Activated CD8-positive, alpha-beta memory T cell treated with anti-CD3 and anti-CD28 coated beads, Interleukin-2, amount 50 U/mL, for 4 hours (primary cell): ENCODE results near the gene RPS6KL1.
A peak's percentile ranks its signal among the peaks of the same experiment; 100 is the strongest.

Experiments
- DNase-seq: peaks from one replicate; pipeline ENCODE4 v3.0.0-alpha.2; 2020

Gene RPS6KL1

GRCh38 chr14:74910556-74910955, 12.5 kb downstream of the RPS6KL1 start:
- DNase-seq: no peak

GRCh38 chr14:74909911-74910310, 13.1 kb downstream of the RPS6KL1 start:
- no peak for DNase-seq

DNA sequence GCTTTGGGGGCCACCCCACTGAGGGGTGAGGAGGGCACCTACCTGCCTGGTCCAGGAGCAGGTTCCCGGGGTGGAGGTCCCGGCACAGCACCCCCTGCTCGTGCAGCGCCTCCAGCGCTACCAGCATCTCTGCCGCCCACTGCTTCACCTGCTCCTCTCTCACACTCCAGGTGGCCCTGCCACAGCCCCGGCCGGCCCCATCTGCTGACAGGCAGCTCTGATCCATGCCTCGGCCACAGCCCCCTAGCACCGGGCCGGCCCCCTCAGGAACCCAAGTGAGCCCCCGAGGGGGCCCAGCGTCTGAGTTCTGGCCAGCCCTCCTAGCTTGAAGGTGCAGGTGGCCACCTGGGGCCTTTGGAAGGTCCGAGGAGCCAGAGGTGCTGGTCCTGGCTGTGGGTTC, 13.6 kb downstream of the RPS6KL1 start:
- no peak for DNase-seq

DNA sequence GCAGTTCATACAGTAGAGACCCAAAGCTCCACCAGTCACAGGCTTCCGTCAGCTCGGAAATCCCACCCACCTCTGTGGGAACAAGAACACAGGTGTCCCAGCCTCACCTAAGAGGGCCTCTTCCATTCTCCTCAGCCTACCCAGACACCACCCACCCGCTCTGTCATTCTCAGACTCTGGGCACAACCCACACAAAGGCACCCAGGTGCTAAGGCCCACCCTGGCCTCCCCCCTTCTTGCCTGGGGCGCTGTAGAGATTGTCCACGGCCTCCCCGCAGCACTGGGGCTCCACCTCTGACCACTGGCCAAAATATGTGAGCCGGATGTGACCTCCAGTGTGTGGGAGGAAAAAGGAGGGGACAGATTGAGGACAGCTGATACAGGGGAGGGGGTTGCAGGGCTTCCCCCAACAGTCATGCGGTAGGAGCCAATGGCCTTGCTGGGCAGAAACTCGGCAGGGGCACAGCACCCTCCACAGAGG, 14.2 kb downstream of the RPS6KL1 start:
- DNase-seq: no peak

DNA sequence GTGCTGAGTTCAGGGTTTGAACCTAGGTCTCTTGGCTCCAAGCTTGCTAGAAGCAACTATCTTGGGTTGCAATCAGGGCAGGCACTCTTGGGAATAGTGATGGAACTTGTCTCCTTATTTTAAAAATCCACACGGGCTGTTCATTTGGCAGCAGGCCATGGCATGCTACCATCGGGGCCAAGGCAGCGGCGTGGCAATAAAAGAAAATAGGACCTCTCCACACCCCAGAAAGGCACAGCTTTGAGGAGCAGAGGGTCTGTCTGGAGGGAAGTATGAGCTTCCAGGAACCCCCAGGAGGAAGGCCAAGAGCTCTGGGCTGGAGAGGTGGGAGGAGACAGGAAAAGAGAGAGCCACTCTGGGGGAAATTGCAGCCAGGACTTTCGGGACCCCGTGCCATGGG, 15.3 kb downstream of the RPS6KL1 start:
- DNase-seq: no peak

DNA sequence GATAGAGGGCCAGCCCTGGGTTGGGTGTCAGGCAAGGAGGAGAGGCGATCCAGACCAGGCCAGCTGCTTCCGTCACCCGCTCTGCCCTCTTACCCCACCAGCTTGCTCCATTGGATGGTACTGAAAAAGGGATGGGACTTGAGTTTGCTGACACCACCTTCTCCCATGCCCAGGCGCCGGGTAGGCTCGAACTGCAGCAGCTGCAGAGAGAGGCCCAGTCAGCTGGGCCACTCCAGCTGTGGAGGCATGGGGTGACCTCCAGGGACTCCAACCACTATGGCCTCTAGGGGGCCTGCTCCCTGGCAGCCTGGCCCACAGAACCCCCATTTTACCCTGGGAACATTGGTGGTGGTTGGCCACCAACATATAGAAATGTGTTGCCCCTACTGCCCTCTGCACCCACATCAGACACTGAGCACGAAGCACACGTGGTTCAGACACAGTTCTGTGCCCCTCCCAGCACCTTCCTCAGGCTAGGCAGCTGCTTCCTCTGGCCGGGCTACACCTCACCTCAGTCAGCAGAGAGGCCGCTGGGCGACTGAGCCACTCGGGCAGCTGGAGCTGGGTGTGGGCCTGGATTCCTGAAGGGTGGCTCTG, 16.0 kb downstream of the RPS6KL1 start:
- no peak for DNase-seq

DNA sequence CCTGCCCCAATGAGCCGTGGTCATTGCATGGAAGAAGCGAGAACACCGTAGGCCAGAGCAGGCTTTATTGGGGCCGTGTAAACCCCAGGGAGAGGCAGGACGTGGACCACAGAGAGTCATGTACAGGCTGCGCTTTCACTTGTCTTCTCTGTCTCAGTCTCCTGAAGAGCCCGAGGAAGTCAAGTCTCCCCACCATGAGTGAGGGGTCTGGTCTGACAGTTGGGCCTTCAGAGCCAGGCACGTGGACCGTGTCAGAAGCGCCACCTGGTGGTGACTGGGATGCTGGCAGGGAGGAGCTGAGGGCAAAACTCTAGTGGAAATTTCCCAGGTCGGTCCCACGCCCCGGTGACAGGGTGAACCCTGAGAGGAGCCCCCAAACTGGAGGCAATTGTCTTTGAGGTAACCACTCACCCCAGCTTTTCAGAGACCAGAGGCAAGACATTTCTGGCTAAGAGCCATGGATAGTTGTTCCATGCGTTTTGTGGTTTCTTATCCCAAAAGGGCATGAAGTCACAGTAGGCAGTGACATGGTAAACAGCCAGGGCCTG, 17.4 kb downstream of the RPS6KL1 start:
- DNase-seq: peak; percentile 85

GRCh38 chr14:74904635-74905503, 18.2 kb downstream of the RPS6KL1 start:
- no peak for DNase-seq

GRCh38 chr14:74902941-74903705, 19.9 kb downstream of the RPS6KL1 start:
- DNase-seq: no peak

DNA sequence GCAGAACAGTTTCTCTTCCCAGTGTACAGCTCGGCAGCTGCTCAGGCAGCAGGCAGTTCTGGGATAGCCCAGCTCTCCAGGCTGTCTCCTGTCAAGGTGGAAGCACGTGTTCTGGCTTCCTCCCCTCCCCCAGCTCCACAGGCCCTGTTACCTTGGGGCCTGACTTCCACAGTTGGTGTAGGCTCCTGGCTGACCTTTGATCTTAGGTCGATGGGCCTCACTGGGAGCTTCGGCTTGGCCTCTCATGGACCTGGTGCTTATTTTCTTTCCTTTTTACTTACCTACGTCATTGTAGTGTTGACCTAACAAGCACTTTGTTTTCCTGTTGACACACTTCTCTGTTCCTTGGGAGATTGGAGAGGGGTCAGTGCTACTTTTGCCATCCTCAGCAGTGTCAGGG, 24.4 kb downstream of the RPS6KL1 start:
- no peak for DNase-seq

DNA sequence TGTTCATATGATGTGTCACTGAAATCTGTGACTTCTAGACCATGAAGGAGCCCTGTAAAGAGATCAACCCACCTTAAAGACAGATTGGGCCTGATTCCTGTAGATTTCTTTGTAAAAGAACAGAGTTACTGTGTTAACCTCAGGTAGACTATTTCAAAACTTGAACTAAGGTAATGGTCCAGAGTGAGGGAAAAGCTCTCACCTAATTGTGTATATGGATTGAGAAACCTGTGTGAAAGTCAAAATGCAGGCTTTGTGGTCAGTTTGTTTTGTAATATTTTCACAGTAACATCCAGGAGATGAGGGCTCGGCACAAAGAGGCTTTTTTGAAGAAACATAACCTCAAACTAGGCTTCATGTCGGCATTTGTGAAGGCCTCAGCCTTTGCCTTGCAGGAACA, 25.0 kb downstream of the RPS6KL1 start:
- no peak for DNase-seq

DNA sequence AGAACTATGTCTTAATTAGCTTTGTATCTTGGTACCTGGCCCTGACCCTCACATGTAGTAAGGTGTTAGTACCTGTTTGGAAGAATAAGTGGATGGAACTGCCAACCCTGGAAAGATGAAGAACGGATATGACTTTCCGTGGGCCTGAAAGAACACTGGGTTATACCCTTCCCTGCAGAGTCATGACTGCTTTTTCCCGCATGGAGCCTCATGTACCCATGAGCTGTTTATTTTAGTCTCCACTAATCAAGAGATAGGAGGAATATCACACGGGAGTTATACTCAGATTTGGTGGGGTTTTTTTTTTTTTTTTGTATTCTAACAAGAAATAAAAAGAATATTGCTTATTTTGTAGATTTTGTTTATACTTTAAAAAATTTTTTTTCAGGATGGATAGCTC, 25.4 kb downstream of the RPS6KL1 start:
- DNase-seq: no peak

GRCh38 chr14:74896400-74896799, 26.7 kb downstream of the RPS6KL1 start:
- DNase-seq: no peak

GRCh38 chr14:74893614-74894091, 29.4 kb downstream of the RPS6KL1 start:
- no peak for DNase-seq

DNA sequence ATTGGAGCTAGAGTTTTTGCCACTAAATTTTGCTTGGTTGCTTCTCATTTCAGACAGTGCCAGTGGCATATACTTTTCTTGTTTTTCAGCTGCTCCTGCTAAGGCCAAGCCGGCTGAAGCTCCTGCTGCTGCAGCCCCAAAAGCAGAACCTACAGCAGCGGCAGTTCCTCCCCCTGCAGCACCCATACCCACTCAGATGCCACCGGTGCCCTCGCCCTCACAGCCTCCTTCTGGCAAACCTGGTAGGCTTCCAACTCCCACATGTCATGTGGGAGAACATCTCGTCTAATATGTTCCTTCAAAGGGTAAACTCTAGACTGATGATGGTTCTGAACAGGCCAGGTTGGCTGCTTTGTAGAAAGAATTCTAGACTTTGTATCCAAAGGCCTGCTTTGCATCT, 30.3 kb downstream of the RPS6KL1 start:
- DNase-seq: no peak

GRCh38 chr14:74891870-74892269, 31.2 kb downstream of the RPS6KL1 start:
- DNase-seq: no peak

- DNase-seq: no peak
These were observed 32.8 kb downstream of the RPS6KL1 start for GRCh38 chr14:74890262-74890661.

DNA sequence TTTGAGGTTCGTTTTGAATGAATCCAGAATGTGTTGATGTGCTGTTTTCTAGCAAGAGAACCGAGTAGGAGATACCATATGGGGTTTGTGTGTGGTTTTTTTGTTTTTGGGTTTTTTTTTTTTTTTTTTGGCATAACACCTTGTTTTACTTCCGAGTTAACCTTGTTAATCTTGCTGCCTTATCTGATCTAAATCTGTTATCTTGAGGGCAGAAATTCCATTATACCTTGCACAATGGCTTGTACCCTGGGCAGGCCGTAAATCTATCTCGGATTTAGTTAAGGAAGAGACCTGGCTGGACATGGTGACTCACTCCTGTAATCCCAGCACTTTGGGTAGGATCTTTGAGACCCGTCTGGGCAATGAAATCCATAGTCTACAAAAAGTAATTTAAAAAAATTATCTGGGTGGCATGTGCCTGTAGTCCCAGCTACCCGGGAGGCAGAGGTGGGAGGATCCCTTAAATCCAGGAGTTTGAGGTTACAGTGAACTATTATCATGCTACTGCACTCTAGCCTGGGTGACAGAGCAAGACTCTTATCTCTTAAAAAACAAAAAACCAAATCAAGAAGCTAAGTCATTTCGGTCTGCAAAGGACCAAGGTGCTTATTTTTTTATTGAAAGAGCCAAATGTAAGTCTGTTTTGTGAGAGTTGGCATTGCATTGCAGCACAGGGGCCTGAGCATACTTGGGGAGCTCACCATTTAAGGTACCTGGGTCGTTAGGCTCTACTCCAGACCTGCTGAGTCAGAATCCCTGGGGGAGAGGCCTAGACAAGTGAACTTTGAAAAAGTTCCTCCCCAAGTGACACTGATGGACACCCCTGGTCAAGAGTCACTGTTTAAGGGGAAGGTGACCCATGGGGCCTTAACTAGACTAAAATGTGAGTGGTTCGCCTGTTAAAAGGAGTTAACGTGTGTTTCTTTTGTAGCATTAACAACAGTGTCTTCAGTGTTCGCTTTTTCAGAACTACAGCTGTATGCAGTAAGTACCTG, 34.6 kb downstream of the RPS6KL1 start:
- DNase-seq: no peak

DNA sequence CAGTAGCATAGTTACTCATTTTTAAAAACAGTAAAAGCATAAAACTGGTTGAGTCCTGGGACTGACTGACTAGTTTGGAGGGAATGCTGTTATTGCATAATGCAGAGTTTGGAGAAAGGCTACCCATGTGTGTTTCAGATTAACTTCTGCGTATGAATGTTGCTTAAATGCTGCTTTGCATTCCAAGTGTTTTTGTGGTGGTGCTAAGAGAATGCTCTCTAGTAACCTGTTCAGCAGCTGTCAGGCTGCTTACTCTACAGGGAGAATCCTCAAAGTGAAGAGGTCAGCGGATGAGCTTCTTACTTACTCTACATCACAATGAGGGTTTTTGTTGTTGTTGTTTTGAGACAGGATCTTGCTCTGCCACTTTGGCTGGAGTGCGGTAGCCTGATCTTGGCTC, 37.1 kb downstream of the RPS6KL1 start:
- no peak for DNase-seq

- DNase-seq: peak; percentile 53
These were observed 40.7 kb downstream of the RPS6KL1 start for GRCh38 chr14:74882103-74882920.
